ENCODE results near the gene BCAP31.

Gene BCAP31

GRCh38 chrX:153669901-153670731, 54.1 kb downstream of the BCAP31 start:
- in situ Hi-C loops (cut with MboI; ENCODE audit: low pct_unique_long_range_greater_than_20kb, low sequenced_read_pairs), result loop anchor here (25.0 kb wide), 2 partner anchors 108 to 708 kb away; no protein-coding TSS in a partner anchor
- no peak for DNase-seq

GRCh38 chrX:153669174-153669890, 54.9 kb downstream of the BCAP31 start:
- in situ Hi-C loops (cut with MboI; ENCODE audit: low pct_unique_long_range_greater_than_20kb, low sequenced_read_pairs), result loop anchor here (25.0 kb wide), 2 partner anchors 107 to 707 kb away; no protein-coding TSS in a partner anchor
- peak; percentile 83 for DNase-seq

DNA sequence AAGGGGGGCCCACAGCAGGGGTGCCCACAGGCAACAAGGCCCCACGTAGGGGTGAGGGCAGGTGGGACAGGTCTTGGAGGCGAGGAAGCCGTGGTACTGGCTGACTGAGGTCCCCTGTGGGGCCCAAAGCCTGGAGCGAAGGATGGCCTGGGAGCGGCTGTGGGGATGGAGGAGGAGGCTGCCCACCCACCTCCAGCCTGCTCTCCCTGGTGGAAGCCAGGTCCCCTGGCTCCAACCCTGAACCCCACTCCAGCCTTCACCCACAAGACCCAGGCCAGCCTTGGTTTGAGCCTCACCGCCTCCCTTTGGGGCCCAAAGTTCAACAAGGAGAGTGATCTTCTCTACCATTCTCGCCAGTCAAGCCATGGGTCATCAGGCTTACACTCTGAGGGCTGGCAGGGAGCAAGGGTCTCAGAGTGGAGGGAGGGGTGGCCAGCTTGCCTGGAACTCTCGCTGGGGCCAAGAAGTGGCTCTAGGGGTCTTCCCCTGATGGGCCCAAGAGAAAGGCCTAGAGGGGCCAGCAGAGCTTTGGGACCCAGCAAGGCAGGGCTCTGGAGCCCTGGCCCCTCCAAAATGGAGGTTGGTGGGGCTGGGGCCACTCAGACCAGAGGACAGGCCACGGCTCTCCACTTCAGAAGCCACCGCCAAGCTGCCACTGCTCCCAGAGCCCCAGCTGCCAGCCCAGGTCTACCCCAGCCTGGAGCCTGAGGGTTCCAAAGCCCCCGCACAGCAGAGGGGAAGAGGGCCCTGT, 55.6 kb downstream of the BCAP31 start:
- DNase-seq, result no peak
- in situ Hi-C loops (cut with MboI; ENCODE audit: low pct_unique_long_range_greater_than_20kb, low sequenced_read_pairs), result loop anchor here (25.0 kb wide), 2 partner anchors 106 to 706 kb away; no protein-coding TSS in a partner anchor

- DNase-seq, result peak; percentile 95
- in situ Hi-C loops (cut with MboI; ENCODE audit: low pct_unique_long_range_greater_than_20kb, low sequenced_read_pairs), result loop anchor here (25.0 kb wide), 2 partner anchors 106 to 706 kb away; no protein-coding TSS in a partner anchor
Observed at GRCh38 chrX:153667956-153668396, 56.2 kb downstream of the BCAP31 start.

DNA sequence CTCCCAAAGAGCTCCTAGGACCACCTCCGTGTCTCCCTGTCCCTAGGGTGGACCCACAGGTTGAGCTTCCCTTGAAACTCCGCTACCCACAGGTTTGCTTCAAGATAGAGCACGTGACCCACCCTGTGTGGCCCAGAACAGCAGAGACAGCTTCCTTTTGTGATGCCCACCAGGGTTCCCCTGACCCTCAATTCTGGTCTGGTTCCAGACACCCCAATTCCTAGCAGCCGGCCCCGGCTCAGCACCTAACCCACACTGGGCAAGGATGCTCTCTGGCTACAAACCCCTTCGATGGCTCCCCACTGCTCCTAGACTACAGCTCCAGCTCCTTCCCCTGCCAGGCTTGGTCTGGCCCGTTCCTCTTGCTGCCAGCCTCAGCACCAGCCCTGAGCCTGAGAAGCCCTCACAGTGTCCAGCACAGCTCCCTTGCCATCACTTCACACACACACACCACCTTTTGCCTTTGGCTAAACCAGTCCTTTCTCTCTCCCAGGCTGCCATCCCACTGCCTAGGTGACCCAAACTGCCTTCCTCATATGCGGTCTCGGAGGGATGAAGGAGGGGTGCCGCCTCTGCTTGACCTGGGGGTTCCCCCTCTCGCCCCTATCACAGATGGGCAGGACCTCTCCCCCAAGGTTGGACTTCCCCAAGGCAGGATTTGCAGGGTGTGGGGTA, 56.8 kb downstream of the BCAP31 start:
- no peak for DNase-seq
- in situ Hi-C loops (cut with MboI; ENCODE audit: low pct_unique_long_range_greater_than_20kb, low sequenced_read_pairs), result loop anchor here (25.0 kb wide), 2 partner anchors 105 to 705 kb away; no protein-coding TSS in a partner anchor

DNA sequence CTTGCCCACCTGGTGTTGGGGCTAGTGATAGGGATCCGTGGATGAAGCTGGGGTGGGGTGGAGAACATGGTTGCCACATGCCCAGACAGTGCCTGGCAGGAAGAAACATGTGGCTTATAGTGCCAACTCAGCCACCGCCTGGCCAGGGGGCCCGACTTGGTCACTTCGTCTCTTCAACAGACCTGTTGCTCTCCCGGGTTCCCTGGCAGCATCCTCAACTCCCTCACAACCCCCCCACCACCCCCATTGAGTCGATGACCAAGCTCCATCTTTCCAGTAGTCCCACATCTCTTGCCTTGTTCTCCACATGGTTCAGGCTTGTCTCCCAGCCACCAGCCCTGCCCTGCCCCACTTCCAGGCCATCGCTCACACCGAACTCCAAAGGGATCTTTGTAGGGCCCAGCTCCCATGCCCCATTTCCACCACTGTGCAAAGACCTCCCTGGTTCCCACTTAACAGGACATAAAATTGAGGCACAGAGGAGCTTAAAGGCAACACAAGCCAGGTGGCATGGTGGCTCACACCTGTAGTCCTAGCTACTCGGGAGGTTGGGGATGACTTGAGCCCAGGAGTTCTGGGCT, 58.4 kb downstream of the BCAP31 start:
- DNase-seq, result no peak
- in situ Hi-C loops (cut with MboI; ENCODE audit: low pct_unique_long_range_greater_than_20kb, low sequenced_read_pairs), result loop anchor here (25.0 kb wide), 2 partner anchors 104 to 704 kb away; no protein-coding TSS in a partner anchor

DNA sequence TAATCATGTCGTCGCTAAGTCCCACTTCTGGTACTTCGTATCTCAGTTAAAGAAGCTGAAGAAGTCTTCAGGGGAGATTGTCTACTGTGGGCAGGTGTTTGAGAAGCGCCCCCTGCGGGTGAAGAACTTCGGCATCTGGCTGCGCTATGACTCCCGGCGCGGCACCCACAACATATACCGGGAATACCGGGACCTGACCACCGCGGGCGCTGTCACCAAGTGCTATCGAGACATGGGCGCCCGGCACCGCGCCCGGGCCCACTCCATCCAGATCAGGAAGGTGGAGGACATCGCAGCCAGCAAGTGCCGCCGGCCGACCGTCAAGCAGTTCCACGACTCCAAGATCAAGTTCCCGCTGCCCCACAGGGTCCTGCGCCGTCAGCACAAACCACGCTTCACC, 61.9 kb downstream of the BCAP31 start:
- peak; percentile 91 for DNase-seq
- in situ Hi-C loops (cut with MboI; ENCODE audit: low pct_unique_long_range_greater_than_20kb, low sequenced_read_pairs), result loop anchor here (25.0 kb wide), 2 partner anchors 100 to 700 kb away; no protein-coding TSS in a partner anchor

DNA sequence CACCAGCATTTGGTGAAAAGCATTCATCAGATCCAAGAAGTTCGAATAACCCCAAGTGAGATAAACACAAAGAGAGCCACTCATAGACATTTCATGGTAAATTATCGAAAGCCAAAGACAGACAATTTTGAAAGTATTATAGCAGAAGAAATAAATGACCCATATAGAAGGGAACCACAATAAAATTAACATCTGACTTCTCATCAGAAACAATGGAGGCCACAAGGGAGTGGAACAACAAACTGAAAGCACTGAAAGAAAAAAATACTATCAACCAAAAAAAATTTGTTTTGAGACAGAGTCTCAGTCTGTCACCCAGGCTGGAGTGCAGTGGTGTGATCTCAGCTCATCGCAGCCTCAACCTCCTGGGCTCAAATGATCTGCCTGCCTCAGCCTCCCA, 64.9 kb downstream of the BCAP31 start:
- no peak for DNase-seq
- in situ Hi-C loops (cut with MboI; ENCODE audit: low pct_unique_long_range_greater_than_20kb, low sequenced_read_pairs), result loop anchor here (25.0 kb wide), 2 partner anchors 97 to 697 kb away; no protein-coding TSS in a partner anchor

GRCh38 chrX:153657161-153657560, 67.0 kb downstream of the BCAP31 start:
- in situ Hi-C loops (cut with MboI; ENCODE audit: low pct_unique_long_range_greater_than_20kb, low sequenced_read_pairs), result loop anchor here (25.0 kb wide), 2 partner anchors 95 to 695 kb away; no protein-coding TSS in a partner anchor
- no peak for DNase-seq

GRCh38 chrX:153653556-153653955, 70.6 kb downstream of the BCAP31 start:
- no peak for DNase-seq
- in situ Hi-C loops (cut with MboI; ENCODE audit: low pct_unique_long_range_greater_than_20kb, low sequenced_read_pairs), result loop anchor here (25.0 kb wide), 2 partner anchors 91 to 691 kb away; no protein-coding TSS in a partner anchor

DNA sequence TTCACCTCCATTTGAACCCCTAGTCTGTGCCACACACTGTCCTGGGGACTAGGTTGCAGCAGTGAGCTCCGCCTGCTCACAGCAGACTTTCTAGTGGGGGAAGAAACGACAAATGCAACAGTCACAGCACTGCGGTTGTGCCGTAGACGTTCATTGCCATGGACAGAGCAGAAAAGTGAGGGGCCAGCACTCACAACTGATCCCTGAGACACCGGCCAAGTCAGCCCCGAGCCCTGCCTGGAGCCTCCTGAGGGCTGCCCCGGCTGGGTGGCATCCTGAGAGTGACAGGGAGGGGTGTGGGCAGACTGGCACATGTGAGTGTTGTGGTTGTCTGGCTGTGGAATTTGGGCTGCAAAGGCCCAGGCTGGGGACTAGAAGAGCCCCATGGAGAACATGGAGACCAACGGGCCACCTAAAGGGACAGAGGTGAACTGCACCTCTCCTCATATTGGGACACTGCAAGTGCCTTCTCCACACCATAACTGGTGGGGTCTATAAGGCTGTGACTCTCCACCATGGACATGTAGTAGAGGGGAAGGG, 72.6 kb downstream of the BCAP31 start:
- in situ Hi-C loops (cut with MboI; ENCODE audit: low pct_unique_long_range_greater_than_20kb, low sequenced_read_pairs), result loop anchor here (25.0 kb wide), 2 partner anchors 89 to 689 kb away; no protein-coding TSS in a partner anchor

GRCh38 chrX:153650959-153651358, 73.2 kb downstream of the BCAP31 start:
- no peak for DNase-seq
- in situ Hi-C loops (cut with MboI; ENCODE audit: low pct_unique_long_range_greater_than_20kb, low sequenced_read_pairs), result loop anchor here (25.0 kb wide), 2 partner anchors 89 to 689 kb away; no protein-coding TSS in a partner anchor

More for the DNA sequence above, 72.6 kb downstream of the BCAP31 start:
- DNase-seq, result peak; percentile 48

Data from KBM-7 (cell line).